HepG2 (cell line): ENCODE measurements around the gene CPOX. TPM values are rescaled to one million over a fixed set of nuclear protein-coding genes. Genes with fewer than 3 reads are reported as not detected.

ENCODE experiments used
- ELF1 ChIP-seq: sonication (generic); formaldehyde crosslinking; IDR thresholded peaks from 2 replicates; pipeline ENCODE4 v1.4.0; 2020; ENCODE audit warnings: missing genetic modification reagents
- GTF3A ChIP-seq: sonication (generic); formaldehyde crosslinking; conservative IDR thresholded peaks from 2 replicates; pipeline ENCODE4 v1.4.0; 2020; ENCODE audit warnings: mild to moderate bottlenecking, missing genetic modification reagents
- HDAC2 ChIP-seq: sonication (generic); formaldehyde crosslinking; IDR thresholded peaks from 2 replicates; pipeline ENCODE4 v1.4.0; 2020; ENCODE audit warnings: missing genetic modification reagents
- IKZF4 ChIP-seq: sonication (generic); formaldehyde crosslinking; IDR thresholded peaks from 2 replicates; pipeline ENCODE4 v1.5.1; 2020; ENCODE audit warnings: borderline replicate concordance, mild to moderate bottlenecking, low read depth, missing genetic modification reagents; ENCODE audit errors: not compliant biosample characterization
- ONECUT2 ChIP-seq: sonication (generic); formaldehyde crosslinking; IDR thresholded peaks from 2 replicates; pipeline ENCODE4 v1.4.0; 2020; ENCODE audit warnings: missing genetic modification reagents
- SRY ChIP-seq: sonication (generic); formaldehyde crosslinking; IDR thresholded peaks from 2 replicates; pipeline ENCODE4 v1.8.0; 2022; ENCODE audit warnings: mild to moderate bottlenecking, missing genetic modification reagents
- ZNF672 ChIP-seq: sonication (generic); formaldehyde crosslinking; IDR thresholded peaks from 2 replicates; pipeline ENCODE4 v1.8.1; 2022; ENCODE audit warnings: missing genetic modification reagents
- ZNF678 ChIP-seq: sonication (generic); formaldehyde crosslinking; IDR thresholded peaks from 2 replicates; pipeline ENCODE4 v1.4.0; 2020; ENCODE audit warnings: mild to moderate bottlenecking, missing genetic modification reagents
- ZNF747 ChIP-seq: sonication (generic); formaldehyde crosslinking; IDR thresholded peaks from 2 replicates; pipeline ENCODE4 v1.8.1; 2023; ENCODE audit warnings: missing genetic modification reagents, mild to moderate bottlenecking, borderline replicate concordance
- ZSCAN22 ChIP-seq: sonication (generic); formaldehyde crosslinking; IDR thresholded peaks from 2 replicates; pipeline ENCODE4 v1.4.0; 2020; ENCODE audit warnings: mild to moderate bottlenecking, missing genetic modification reagents
- polyA plus RNA-seq, 8 experiments: library from polyadenylated mRNA; depleted of rRNA in 3 of 8; stranded (reverse) in 7 of 8; unstranded in 1 of 8; fragments of >200 nt; fragmentation: Illumina TruSeq in 4 of 8; extraction: Trizol in 4 of 8; gene quantifications; 2 replicates each; pipeline versions ENCODE4 v1.2.1 to v1.2.3, GENCODE V29; 2011 to 2016; ENCODE audit warnings: low read depth in 4 of 8, missing spikeins in 1 of 8, mixed read lengths in 1 of 8; ENCODE audit not compliant: insufficient read depth in 1 of 8
- total RNA-seq, 5 experiments: library from RNA; depleted of rRNA; stranded (reverse); fragments of >200 nt; fragmentation: Illumina TruSeq; extraction: Trizol; gene quantifications; 2 replicates each; pipeline ENCODE4 v1.2.3, GENCODE V29; 2016; ENCODE audit warnings: low read depth in 1 of 5
- TF ChIP-seq, protein P1 (sequence below): sonication (generic); formaldehyde crosslinking; IDR thresholded peaks from one replicate; pipeline ENCODE4 v1.5.1; 2020; ENCODE audit warnings: mild to moderate bottlenecking, missing genetic modification reagents; ENCODE audit errors: not compliant biosample characterization
- TF ChIP-seq, protein P2 (sequence below): sonication (generic); formaldehyde crosslinking; IDR thresholded peaks from 2 replicates; pipeline ENCODE4 v1.5.1; 2020; ENCODE audit warnings: missing genetic modification reagents, mild to moderate bottlenecking, borderline replicate concordance
- TF ChIP-seq, protein P3 (sequence below): sonication (generic); formaldehyde crosslinking; IDR thresholded peaks from 2 replicates; pipeline ENCODE4 v1.4.0; 2020; ENCODE audit warnings: low read depth, mild to moderate bottlenecking, missing genetic modification reagents
- TF ChIP-seq, protein P4 (sequence below): sonication (generic); formaldehyde crosslinking; IDR thresholded peaks from 2 replicates; pipeline ENCODE4 v1.5.0; 2020; ENCODE audit warnings: missing genetic modification reagents

The CPOX gene
- total and polyA plus RNA-seq, 2 of the 13 experiments (the other 11 are each of a cell fraction or from before 2014, with no cell fraction given) = 34.2 to 37.2 TPM

DNA sequence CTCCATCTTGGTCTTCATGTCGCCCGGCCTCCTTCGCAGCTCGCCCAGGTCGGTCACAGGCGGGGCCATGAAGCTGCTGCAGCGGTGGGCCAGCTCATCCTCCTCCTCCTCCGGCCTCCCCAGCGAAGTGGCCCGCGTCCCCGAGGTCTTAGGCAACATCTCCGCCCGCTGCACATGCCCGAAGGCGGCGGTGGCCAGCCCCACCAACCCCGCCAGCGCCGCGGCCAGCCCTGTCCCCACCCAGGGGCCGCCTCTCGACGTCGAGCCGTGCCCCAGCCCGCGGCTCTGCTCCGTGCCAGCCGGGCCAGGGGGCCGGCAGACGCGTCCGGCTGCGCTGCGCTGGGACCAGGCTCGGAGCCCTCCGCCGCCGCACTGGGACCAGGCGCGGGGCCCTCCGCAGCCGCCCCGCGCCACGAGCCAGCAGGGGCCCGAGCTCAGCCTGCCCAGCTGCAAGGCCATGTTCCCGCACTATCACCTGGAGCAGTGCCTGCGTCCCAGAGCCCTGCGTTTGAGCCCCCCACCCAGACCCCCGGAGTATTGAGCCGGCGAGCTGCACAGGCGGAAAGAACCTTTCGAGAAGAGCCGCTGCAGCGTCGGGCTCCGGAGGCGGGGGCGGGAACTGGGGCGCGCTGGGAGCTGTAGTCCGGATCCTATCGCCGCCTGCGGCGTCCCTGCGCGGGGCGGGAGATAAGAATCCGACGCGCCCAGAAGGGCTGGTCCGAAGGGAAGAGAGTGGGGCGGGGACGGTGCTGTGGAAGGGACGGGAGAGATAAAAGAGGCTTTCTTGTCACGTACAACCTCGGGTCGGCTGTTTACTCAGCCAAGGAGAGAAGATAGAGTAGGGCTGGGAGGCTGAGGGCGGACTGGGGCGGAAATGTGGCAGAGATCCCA lies at the start of gene CPOX (continued):
- TF ChIP-seq, protein P1, sequence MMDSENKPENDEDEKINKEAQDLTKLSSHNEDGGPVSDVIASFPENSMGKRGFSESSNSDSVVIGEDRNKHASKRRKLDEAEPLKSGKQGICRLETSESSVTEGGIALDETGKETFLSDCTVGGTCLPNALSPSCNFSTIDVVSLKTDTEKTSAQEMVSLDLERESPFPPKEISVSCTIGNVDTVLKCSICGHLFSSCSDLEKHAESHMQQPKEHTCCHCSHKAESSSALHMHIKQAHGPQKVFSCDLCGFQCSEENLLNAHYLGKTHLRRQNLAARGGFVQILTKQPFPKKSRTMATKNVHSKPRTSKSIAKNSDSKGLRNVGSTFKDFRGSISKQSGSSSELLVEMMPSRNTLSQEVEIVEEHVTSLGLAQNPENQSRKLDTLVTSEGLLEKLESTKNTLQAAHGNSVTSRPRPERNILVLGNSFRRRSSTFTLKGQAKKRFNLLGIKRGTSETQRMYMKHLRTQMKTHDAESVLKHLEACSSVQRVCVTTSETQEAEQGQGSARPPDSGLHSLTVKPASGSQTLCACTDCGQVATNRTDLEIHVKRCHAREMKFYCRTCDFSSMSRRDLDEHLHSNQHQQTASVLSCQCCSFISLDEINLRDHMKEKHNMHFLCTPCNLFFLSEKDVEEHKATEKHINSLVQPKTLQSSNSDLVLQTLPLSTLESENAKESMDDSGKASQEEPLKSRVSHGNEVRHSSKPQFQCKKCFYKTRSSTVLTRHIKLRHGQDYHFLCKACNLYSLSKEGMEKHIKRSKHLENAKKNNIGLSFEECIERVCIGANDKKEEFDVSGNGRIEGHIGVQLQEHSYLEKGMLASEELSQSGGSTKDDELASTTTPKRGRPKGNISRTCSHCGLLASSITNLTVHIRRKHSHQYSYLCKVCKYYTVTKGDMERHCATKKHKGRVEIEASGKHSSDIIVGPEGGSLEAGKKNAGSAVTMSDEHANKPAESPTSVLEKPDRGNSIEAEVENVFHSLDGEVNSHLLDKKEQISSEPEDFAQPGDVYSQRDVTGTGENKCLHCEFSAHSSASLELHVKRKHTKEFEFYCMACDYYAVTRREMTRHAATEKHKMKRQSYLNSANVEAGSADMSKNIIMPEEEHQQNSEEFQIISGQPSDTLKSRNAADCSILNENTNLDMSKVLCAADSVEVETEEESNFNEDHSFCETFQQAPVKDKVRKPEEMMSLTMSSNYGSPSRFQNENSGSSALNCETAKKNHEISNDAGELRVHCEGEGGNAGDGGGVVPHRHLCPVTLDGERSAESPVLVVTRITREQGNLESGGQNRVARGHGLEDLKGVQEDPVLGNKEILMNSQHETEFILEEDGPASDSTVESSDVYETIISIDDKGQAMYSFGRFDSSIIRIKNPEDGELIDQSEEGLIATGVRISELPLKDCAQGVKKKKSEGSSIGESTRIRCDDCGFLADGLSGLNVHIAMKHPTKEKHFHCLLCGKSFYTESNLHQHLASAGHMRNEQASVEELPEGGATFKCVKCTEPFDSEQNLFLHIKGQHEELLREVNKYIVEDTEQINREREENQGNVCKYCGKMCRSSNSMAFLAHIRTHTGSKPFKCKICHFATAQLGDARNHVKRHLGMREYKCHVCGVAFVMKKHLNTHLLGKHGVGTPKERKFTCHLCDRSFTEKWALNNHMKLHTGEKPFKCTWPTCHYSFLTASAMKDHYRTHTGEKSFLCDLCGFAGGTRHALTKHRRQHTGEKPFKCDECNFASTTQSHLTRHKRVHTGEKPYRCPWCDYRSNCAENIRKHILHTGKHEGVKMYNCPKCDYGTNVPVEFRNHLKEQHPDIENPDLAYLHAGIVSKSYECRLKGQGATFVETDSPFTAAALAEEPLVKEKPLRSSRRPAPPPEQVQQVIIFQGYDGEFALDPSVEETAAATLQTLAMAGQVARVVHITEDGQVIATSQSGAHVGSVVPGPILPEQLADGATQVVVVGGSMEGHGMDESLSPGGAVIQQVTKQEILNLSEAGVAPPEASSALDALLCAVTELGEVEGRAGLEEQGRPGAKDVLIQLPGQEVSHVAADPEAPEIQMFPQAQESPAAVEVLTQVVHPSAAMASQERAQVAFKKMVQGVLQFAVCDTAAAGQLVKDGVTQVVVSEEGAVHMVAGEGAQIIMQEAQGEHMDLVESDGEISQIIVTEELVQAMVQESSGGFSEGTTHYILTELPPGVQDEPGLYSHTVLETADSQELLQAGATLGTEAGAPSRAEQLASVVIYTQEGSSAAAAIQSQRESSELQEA = no peak
- TF ChIP-seq HDAC2 (CRISPR knock-in tag) (peak; percentile 85), ZSCAN22 (no peak), ELF1 (CRISPR knock-in tag) (peak; percentile 86), GTF3A (CRISPR knock-in tag) (no peak), ZNF747 (CRISPR knock-in tag) (peak; percentile 85; the same call in 1 of the 2 replicates), IKZF4 (CRISPR knock-in tag) (no peak), ZNF678 (CRISPR knock-in tag) (no peak), SRY (CRISPR knock-in tag) (peak; percentile 94), ZNF672 (no peak), ONECUT2 (no peak)
- TF ChIP-seq, protein P2, sequence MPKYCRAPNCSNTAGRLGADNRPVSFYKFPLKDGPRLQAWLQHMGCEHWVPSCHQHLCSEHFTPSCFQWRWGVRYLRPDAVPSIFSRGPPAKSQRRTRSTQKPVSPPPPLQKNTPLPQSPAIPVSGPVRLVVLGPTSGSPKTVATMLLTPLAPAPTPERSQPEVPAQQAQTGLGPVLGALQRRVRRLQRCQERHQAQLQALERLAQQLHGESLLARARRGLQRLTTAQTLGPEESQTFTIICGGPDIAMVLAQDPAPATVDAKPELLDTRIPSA (CRISPR knock-in tag) = no peak
- TF ChIP-seq, protein P3, sequence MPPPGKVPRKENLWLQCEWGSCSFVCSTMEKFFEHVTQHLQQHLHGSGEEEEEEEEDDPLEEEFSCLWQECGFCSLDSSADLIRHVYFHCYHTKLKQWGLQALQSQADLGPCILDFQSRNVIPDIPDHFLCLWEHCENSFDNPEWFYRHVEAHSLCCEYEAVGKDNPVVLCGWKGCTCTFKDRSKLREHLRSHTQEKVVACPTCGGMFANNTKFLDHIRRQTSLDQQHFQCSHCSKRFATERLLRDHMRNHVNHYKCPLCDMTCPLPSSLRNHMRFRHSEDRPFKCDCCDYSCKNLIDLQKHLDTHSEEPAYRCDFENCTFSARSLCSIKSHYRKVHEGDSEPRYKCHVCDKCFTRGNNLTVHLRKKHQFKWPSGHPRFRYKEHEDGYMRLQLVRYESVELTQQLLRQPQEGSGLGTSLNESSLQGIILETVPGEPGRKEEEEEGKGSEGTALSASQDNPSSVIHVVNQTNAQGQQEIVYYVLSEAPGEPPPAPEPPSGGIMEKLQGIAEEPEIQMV = no peak; the same call in 1 of the 2 replicates
- TF ChIP-seq, protein P4, sequence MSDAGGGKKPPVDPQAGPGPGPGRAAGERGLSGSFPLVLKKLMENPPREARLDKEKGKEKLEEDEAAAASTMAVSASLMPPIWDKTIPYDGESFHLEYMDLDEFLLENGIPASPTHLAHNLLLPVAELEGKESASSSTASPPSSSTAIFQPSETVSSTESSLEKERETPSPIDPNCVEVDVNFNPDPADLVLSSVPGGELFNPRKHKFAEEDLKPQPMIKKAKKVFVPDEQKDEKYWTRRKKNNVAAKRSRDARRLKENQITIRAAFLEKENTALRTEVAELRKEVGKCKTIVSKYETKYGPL (CRISPR knock-in tag) = no peak
